Ascending aorta (tissue), 2 donors: ENCODE data around the gene DLGAP4. TPM values are rescaled to one million over a fixed set of nuclear protein-coding genes. Genes with fewer than 3 reads are reported as not detected.

Source experiments
- DNase-seq, 2 donors: peaks; one replicate each; pipeline ENCODE4 v3.0.0-alpha.2; 2019; ENCODE audit warnings: low spot score in 2 of 2
- H3K27ac ChIP-seq, 2 donors: fragments of 200-600 bp; sonication (generic); one replicate each; pipeline ENCODE4 v1.5.1; 2016 to 2017; ENCODE audit warnings: mild to moderate bottlenecking in 1 of 2
- H3K27me3 ChIP-seq: fragments of 200-600 bp; sonication (generic); one replicate; pipeline ENCODE4 v1.5.1; 2017
- H3K36me3 ChIP-seq, 2 donors: fragments of 200-600 bp; sonication (generic); one replicate each; pipeline ENCODE4 v1.5.1; 2016
- H3K4me1 ChIP-seq, 2 donors: fragments of 200-600 bp; sonication (generic); one replicate each; pipeline ENCODE4 v1.5.1; 2016 to 2017; ENCODE audit warnings: mild to moderate bottlenecking in 1 of 2
- H3K4me3 ChIP-seq, 2 donors: fragments of 200-600 bp; sonication (generic); one replicate each; pipeline ENCODE4 v1.5.1; 2016 to 2017; ENCODE audit warnings: mild to moderate bottlenecking in 1 of 2
- H3K9me3 ChIP-seq, 2 donors: fragments of 200-600 bp; sonication (generic); one replicate each; pipeline ENCODE4 v1.5.1; 2016
- CTCF ChIP-seq, 3 experiments: fragments of 200-600 bp in 2 of 3; fragments of 450-650 bp in 1 of 3; sonication (generic) in 2 of 3; IDR thresholded peaks; one replicate each; pipeline ENCODE4 v1.5.1; 2016 to 2019; ENCODE audit warnings: antibody characterized with exemption in 3 of 3, mild to moderate bottlenecking in 1 of 3, moderate library complexity in 1 of 3
- intact Hi-C: fragments of 100-400 bp; cut with DNase I; formaldehyde crosslinking; loops from one replicate; pipeline ENCODE4 v1.15.1; 2023
- total RNA-seq: library from RNA; depleted of rRNA; stranded (reverse); fragments of >200 nt; gene quantifications from one replicate; pipeline ENCODE4 v1.1.0, GENCODE V29; 2016

DLGAP4 gene
- total RNA-seq, 1 donor from 2014 or later: 98.2 TPM

DNA sequence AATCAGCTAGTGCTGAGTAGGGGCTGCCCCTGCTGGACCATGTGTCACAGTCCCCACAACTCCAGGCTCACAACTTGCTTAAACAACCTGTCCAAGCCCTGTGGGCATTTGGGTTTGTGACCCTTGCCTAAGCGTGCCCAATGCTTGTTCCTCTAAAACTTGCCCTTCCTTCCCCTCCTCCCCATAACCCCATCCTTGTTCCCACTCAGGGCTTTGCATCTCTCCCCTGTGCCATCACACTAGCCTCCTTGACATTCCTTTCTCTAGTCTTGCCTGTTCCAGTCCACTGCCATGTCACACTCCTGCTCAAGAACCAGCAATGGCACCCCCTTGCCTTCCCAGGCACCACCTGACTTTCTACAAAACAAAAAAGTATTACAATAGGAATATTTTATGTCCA lies 2.3 kb upstream of the DLGAP4 start:
- H3K4me3 ChIP-seq: no peak overlapping the region
- no peaks in the 10 kb centered on the region for H3K36me3 ChIP-seq
- no peak for DNase-seq
- H3K27ac ChIP-seq: no peak overlapping the region
- no peaks in the 10 kb centered on the region for H3K9me3 ChIP-seq
- TF ChIP-seq CTCF (IDR thresholded peaks at IDR 0.05): no peak
- intact Hi-C loops: no loop called here
- H3K4me1 ChIP-seq: peaks cover 3 to 7% of the 10 kb centered on the region in 2 donors
- H3K27me3 ChIP-seq: peaks cover 13% of the 10 kb centered on the region

DNA sequence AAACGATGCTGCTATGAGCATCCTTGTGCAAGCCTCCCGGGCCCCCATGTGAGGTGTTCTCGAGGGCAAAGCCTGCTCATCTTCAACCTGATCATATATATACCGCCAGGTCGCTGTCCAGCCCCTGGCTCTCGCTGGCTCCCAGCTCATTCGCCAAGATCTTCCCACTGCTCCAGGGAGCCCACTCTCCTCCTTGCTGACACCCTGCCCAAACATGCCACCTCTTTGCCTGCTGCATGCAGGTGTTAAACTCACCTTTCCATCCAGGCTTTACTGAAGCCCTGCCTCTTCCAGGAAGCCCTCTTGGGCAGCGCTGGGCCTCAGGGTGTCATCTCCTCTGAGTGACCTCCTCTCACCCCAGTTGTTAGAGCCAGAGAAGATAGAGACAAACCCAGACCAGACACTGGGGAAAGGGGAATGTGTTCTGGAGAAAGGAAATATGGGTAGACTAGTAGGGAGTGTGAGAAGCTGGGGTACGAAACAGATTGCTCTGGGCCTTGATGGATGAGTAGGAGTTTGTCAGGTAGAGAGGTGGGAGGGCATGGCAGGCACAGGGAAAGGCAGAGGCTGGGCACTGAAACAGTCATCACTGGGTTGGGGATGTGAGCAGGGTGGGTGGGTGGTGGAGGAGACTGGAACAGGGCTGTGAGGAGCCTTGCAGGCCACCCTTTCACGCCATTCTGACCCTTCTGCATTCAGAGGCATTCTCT lies 1.2 kb upstream of the DLGAP4 start:
- intact Hi-C loops: no loop called here
- H3K4me1 ChIP-seq: peaks cover 3 to 7% of the 10 kb centered on the region in 2 donors
- no peaks in the 10 kb centered on the region for H3K36me3 ChIP-seq
- no peak overlapping the region for H3K27ac ChIP-seq
- DNase-seq: no peak
- H3K27me3 ChIP-seq: peaks cover 13% of the 10 kb centered on the region
- no peaks in the 10 kb centered on the region for H3K9me3 ChIP-seq
- no peak for TF ChIP-seq CTCF (IDR thresholded peaks at IDR 0.05)
- no peak overlapping the region for H3K4me3 ChIP-seq

GRCh38 chr20:36306553-36307411 lies 643 bp downstream of the DLGAP4 start:
- H3K4me3 ChIP-seq: peak overlapping the region; percentile 39 to 55
- no peak for DNase-seq
- H3K27me3 ChIP-seq: peaks cover 13% of the 10 kb centered on the region
- H3K4me1 ChIP-seq: peaks cover 3 to 7% of the 10 kb centered on the region in 2 donors
- no peak overlapping the region for H3K27ac ChIP-seq
- intact Hi-C loops: no loop called here
- no peaks in the 10 kb centered on the region for H3K36me3 ChIP-seq
- TF ChIP-seq CTCF (IDR thresholded peaks at IDR 0.05): no peak
- no peaks in the 10 kb centered on the region for H3K9me3 ChIP-seq

- intact Hi-C loops: no loop called here
- H3K4me1 ChIP-seq: peaks cover 3 to 7% of the 10 kb centered on the region in 2 donors
- DNase-seq: no peak
- H3K9me3 ChIP-seq: no peaks in the 10 kb centered on the region
- no peak for TF ChIP-seq CTCF (IDR thresholded peaks at IDR 0.05)
- H3K27ac ChIP-seq: no peak overlapping the region
- no peak overlapping the region for H3K4me3 ChIP-seq
- H3K27me3 ChIP-seq: peaks cover 13% of the 10 kb centered on the region
- H3K36me3 ChIP-seq: no peaks in the 10 kb centered on the region
These were observed 1.5 kb downstream of the DLGAP4 start for GRCh38 chr20:36307412-36308325.

DNA sequence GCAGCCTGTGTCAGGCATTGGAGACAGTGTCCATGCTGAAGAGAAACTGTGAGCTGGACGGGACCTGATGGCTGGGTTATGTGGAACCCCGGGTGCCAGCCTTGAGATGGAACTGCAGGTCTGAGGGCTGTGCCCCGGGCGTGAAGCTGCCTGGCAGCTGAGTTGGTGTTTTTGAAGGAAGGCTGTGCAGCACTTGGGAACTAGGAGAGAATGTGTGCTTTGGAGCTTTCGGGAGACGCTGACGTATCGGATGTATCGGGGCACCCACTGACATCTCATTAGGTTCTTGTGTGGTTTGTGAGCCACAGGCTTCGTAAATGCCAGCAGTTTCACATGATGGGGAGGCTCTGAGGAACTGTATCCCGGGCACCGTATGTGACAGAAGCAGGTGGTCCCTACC lies 2.2 kb downstream of the DLGAP4 start:
- no peak overlapping the region for H3K4me3 ChIP-seq
- no peak for TF ChIP-seq CTCF (IDR thresholded peaks at IDR 0.05)
- intact Hi-C loops: no loop called here
- H3K27ac ChIP-seq: no peak overlapping the region
- no peaks in the 10 kb centered on the region for H3K36me3 ChIP-seq
- no peaks in the 10 kb centered on the region for H3K9me3 ChIP-seq
- no peak for DNase-seq
- H3K4me1 ChIP-seq: peaks cover 3 to 7% of the 10 kb centered on the region in 2 donors
- H3K27me3 ChIP-seq: peaks cover 13% of the 10 kb centered on the region
